Smooth muscle cell (in vitro differentiated cells): ENCODE measurements around the gene AADAT. TPM values are rescaled to one million over a fixed set of nuclear protein-coding genes. Genes with fewer than 3 reads are reported as not detected.

Source experiments
- DNase-seq: peaks from one replicate; lab custom pipeline; 2025; ENCODE audit not compliant: unreplicated experiment; lab: John Stamatoyannopoulos, UW
- H2AFZ ChIP-seq: fragments of 200-600 bp; sonication (generic); 2 replicates; pipeline ENCODE4 v1.6.0; 2016; ENCODE audit warnings: antibody characterized with exemption, low read depth, mild to moderate bottlenecking
- H3F3A ChIP-seq: fragments of 200-600 bp; sonication (generic); 2 replicates; pipeline ENCODE4 v1.6.0; 2017; ENCODE audit warnings: antibody characterized with exemption, low read depth
- H3K27ac ChIP-seq: fragments of 200-600 bp; sonication (generic); 2 replicates; pipeline ENCODE4 v1.5.1; 2016; ENCODE audit warnings: low read depth, mild to moderate bottlenecking
- H3K27me3 ChIP-seq: fragments of 200-600 bp; sonication (generic); 2 replicates; pipeline ENCODE4 v1.6.1; 2016; ENCODE audit warnings: low read depth, mild to moderate bottlenecking
- H3K36me3 ChIP-seq: fragments of 200-600 bp; sonication (generic); 2 replicates; pipeline ENCODE4 v1.5.1; 2016; ENCODE audit warnings: low read depth
- H3K4me1 ChIP-seq: fragments of 200-600 bp; sonication (generic); 2 replicates; pipeline ENCODE4 v1.5.1; 2016; ENCODE audit warnings: low read depth
- H3K4me2 ChIP-seq: fragments of 200-600 bp; sonication (generic); 2 replicates; pipeline ENCODE4 v1.6.0; 2016; ENCODE audit warnings: mild to moderate bottlenecking
- H3K4me3 ChIP-seq: fragments of 200-600 bp; sonication (generic); 2 replicates; pipeline ENCODE4 v1.5.1; 2016; ENCODE audit warnings: mild to moderate bottlenecking
- H3K79me2 ChIP-seq: fragments of 200-600 bp; sonication (generic); 2 replicates; pipeline ENCODE4 v1.6.0; 2016; ENCODE audit warnings: low read depth, mild to moderate bottlenecking
- H3K9ac ChIP-seq: fragments of 200-600 bp; sonication (generic); 2 replicates; pipeline ENCODE4 v1.6.0; 2016; ENCODE audit warnings: low read depth
- H3K9me3 ChIP-seq: fragments of 200-600 bp; sonication (generic); replicated peaks from 2 replicates; pipeline ENCODE4 v1.5.1; 2016; ENCODE audit warnings: low read depth
- H4K20me1 ChIP-seq: fragments of 200-600 bp; sonication (generic); 2 replicates; pipeline ENCODE4 v1.6.0; 2016; ENCODE audit warnings: low read depth
- WGBS: methylation state at CpG from one replicate; pipeline ENCODE4 v1.1.7; 2016; ENCODE audit warnings: low lambda C conversion rate; 5-methylcytosine and 5-hydroxymethylcytosine counted together
- polyA plus RNA-seq: library from polyadenylated mRNA; unstranded; fragments of >200 nt; fragmentation: Nextera tagmentation; extraction: Ambion mirVana; gene quantifications from 2 replicates; pipeline ENCODE4 v1.2.1, GENCODE V29; 2016
- total RNA-seq: library from RNA; depleted of rRNA; stranded (reverse); fragments of >200 nt; gene quantifications from 2 replicates; pipeline ENCODE4 v1.2.3, GENCODE V29; 2014
- TF ChIP-seq, protein P1 (sequence below): fragments of 200-600 bp; sonication (generic); IDR thresholded peaks from 2 replicates; pipeline ENCODE4 v1.5.1; 2017; ENCODE audit warnings: borderline replicate concordance, mild to moderate bottlenecking, antibody characterized with exemption; ENCODE audit not compliant: insufficient read depth, poor library complexity, severe bottlenecking

AADAT gene
- total and polyA plus RNA-seq, 2 experiments from 2014 or later: 13.4 to 18.8 TPM

DNA sequence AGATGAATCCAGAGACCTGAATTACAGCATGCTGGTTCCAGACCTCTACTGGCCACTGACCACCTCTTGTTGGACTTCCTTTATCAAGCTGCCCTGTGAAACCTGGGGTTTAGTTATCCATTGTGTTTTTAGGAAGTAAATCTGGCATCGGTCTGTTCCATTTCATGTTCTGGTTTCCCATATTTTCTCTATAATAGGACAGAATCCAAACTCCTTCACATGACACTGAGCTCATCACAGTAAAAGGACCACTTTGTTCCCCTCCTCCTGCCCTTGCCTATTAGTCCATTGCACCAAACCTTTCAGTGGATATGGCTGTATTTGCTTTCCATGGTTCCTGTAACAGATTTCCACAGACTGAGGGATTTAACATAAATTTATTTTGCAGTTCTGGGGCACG lies 67.5 kb downstream of the AADAT start:
- Histone ChIP-seq H3K4me2 (no peak overlapping the region), H3F3A (no peaks in the 10 kb centered on the region), H4K20me1 (no peaks in the 10 kb centered on the region), H3K4me1 (peaks cover 10% of the 10 kb centered on the region), H3K9ac (no peak overlapping the region), H2AFZ (no peak overlapping the region), H3K9me3 (no peaks in the 10 kb centered on the region), H3K27ac (no peak overlapping the region), H3K4me3 (no peak overlapping the region), H3K36me3 (no peaks in the 10 kb centered on the region), H3K79me2 (no peaks in the 10 kb centered on the region), H3K27me3 (no peaks in the 10 kb centered on the region)
- 100% methylated on average over 2 of the region's 2 CpGs for WGBS
- TF ChIP-seq, protein P1, sequence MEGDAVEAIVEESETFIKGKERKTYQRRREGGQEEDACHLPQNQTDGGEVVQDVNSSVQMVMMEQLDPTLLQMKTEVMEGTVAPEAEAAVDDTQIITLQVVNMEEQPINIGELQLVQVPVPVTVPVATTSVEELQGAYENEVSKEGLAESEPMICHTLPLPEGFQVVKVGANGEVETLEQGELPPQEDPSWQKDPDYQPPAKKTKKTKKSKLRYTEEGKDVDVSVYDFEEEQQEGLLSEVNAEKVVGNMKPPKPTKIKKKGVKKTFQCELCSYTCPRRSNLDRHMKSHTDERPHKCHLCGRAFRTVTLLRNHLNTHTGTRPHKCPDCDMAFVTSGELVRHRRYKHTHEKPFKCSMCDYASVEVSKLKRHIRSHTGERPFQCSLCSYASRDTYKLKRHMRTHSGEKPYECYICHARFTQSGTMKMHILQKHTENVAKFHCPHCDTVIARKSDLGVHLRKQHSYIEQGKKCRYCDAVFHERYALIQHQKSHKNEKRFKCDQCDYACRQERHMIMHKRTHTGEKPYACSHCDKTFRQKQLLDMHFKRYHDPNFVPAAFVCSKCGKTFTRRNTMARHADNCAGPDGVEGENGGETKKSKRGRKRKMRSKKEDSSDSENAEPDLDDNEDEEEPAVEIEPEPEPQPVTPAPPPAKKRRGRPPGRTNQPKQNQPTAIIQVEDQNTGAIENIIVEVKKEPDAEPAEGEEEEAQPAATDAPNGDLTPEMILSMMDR: no peak
- no peak for DNase-seq

DNA sequence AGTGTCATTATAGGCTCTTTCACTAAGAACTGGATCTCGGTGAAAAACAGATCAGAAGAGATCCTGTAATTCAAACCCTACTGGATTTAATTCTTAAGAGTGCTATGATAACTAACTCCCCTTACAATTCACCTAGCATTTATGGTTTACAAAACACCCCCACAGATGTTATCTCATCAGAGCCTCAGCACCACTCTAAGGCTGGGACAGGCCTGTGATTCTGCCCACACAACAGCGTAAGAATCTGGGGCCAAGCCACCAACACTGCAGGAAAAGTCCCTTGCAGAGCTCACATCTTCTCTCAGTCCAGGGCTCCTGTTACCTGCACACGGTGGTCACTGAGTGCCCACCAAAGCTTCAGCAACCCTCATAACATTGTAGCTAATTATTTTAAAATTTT lies 72.5 kb downstream of the AADAT start:
- Histone ChIP-seq H2AFZ (no peak overlapping the region), H3K79me2 (no peaks in the 10 kb centered on the region), H3K9me3 (no peaks in the 10 kb centered on the region), H3K9ac (no peak overlapping the region), H3K36me3 (no peaks in the 10 kb centered on the region), H4K20me1 (no peaks in the 10 kb centered on the region), H3K27me3 (no peaks in the 10 kb centered on the region), H3K4me1 (no peaks in the 10 kb centered on the region), H3K4me2 (no peak overlapping the region), H3K4me3 (no peak overlapping the region), H3K27ac (no peak overlapping the region), H3F3A (no peaks in the 10 kb centered on the region)
- 65% methylated on average over 3 of the region's 3 CpGs for WGBS
- DNase-seq: no peak
- TF ChIP-seq, protein P1: no peak

DNA sequence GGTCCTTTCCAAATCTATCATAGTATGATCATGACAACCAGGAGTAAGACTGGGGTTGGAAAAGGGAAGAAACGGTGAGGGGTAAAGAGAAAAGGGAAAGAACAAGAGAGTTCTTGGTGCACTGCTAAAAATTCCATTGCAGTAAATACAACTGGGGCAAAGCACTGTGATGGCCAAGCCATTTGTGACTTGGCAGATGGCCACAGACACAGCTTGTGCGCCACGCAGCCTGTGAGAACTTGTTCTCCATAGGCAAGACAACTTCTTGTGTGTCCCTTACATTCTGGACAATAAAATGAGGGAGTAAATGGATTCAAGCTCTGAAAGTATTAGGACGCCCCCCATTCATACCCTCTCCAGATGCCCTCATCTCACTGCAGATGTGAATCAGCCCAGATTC lies 74.5 kb downstream of the AADAT start:
- TF ChIP-seq, protein P1: no peak
- H2AFZ ChIP-seq: no peak overlapping the region
- H3K9ac ChIP-seq: no peak overlapping the region
- no peak for DNase-seq
- H3K4me3 ChIP-seq: no peak overlapping the region
- no peaks in the 10 kb centered on the region for H3K9me3 ChIP-seq
- no peaks in the 10 kb centered on the region for H3K4me1 ChIP-seq
- H3K36me3 ChIP-seq: no peaks in the 10 kb centered on the region
- H3K4me2 ChIP-seq: no peak overlapping the region
- WGBS: 98% methylated on average over 4 of the region's 4 CpGs
- no peaks in the 10 kb centered on the region for H3K27me3 ChIP-seq
- H4K20me1 ChIP-seq: no peaks in the 10 kb centered on the region
- H3F3A ChIP-seq: no peaks in the 10 kb centered on the region
- H3K27ac ChIP-seq: no peak overlapping the region
- no peaks in the 10 kb centered on the region for H3K79me2 ChIP-seq

DNA sequence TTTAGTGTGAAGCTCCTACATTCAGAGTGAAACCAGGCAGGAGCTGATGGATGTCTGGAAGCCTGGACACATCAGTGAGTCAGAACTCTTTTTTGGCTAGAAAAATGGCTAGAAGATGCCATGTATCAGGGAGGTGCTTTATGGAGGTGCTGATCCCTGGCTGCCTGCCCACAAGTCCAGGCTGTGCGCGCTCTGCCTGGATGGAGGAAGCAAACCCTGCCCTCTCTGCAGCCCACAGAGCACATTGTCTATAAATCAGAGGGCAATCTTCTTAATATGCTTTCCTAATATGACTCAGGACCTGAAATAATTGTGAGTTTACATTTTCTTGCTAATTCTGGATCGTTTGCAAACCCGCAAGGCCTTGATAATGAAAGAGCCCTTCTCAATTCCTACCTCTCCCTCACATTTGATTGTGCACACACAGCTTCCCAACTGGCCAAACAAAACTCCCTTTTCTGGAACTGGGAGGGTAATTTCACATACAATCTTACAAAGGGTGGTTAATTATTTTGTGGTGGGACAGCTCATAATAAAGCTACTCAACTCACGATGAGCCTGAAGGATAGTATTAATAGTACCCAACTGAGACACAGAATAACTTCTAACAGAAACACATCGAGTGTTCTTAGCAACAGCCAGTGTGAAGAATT lies 75.3 kb downstream of the AADAT start:
- Histone ChIP-seq H4K20me1 (no peaks in the 10 kb centered on the region), H3K79me2 (no peaks in the 10 kb centered on the region), H3K4me3 (no peak overlapping the region), H2AFZ (no peak overlapping the region), H3K4me1 (peaks cover 4% of the 10 kb centered on the region), H3K4me2 (no peak overlapping the region), H3K9ac (no peak overlapping the region), H3F3A (no peaks in the 10 kb centered on the region), H3K36me3 (no peaks in the 10 kb centered on the region), H3K27me3 (no peaks in the 10 kb centered on the region), H3K27ac (no peak overlapping the region), H3K9me3 (no peaks in the 10 kb centered on the region)
- WGBS: 85% methylated on average over 6 of the region's 6 CpGs
- no peak for DNase-seq
- TF ChIP-seq, protein P1: no peak
